ENCODE data around the gene STK4.

STK4 gene

GRCh38 chr20:45109634-45110033 lies 143.3 kb downstream of the STK4 start:
- Histone ChIP-seq H2AFZ (ENCODE audit: low read length, unreplicated experiment) (no peak overlapping the region), H3K36me3 (ENCODE audit: insufficient read depth, low read length) (no peaks in the 10 kb centered on the region), H3K27me3 (ENCODE audit: insufficient read depth, low read length) (no peaks in the 10 kb centered on the region), H3K79me2 (ENCODE audit: control insufficient read depth, insufficient read depth, low read length, unreplicated experiment) (no peaks in the 10 kb centered on the region), H3K4me1 (ENCODE audit: control insufficient read depth, insufficient read depth, low read length, unreplicated experiment) (peaks cover 5% of the 10 kb centered on the region), H3K4me3 (ENCODE audit: low read depth, low read length) (no peak overlapping the region), H3K27ac (ENCODE audit: low read depth, low read length) (no peak overlapping the region)

- no peak overlapping the region for H3K27ac ChIP-seq (ENCODE audit: low read depth, low read length)
- H3K4me1 ChIP-seq (ENCODE audit: control insufficient read depth, insufficient read depth, low read length, unreplicated experiment) = no peaks in the 10 kb centered on the region
- H3K79me2 ChIP-seq (ENCODE audit: control insufficient read depth, insufficient read depth, low read length, unreplicated experiment) = no peaks in the 10 kb centered on the region
- no peaks in the 10 kb centered on the region for H3K36me3 ChIP-seq (ENCODE audit: insufficient read depth, low read length)
- H3K4me3 ChIP-seq (ENCODE audit: low read depth, low read length) = no peak overlapping the region
- H2AFZ ChIP-seq (ENCODE audit: low read length, unreplicated experiment) = no peak overlapping the region
- no peaks in the 10 kb centered on the region for H3K27me3 ChIP-seq (ENCODE audit: insufficient read depth, low read length)
Measured at GRCh38 chr20:45110301-45110700, 144.0 kb downstream of the STK4 start.

- Histone ChIP-seq H3K36me3 (ENCODE audit: insufficient read depth, low read length) (no peaks in the 10 kb centered on the region), H3K79me2 (ENCODE audit: control insufficient read depth, insufficient read depth, low read length, unreplicated experiment) (no peaks in the 10 kb centered on the region), H3K27me3 (ENCODE audit: insufficient read depth, low read length) (no peaks in the 10 kb centered on the region), H2AFZ (ENCODE audit: low read length, unreplicated experiment) (no peak overlapping the region), H3K4me3 (ENCODE audit: low read depth, low read length) (no peak overlapping the region), H3K4me1 (ENCODE audit: control insufficient read depth, insufficient read depth, low read length, unreplicated experiment) (no peaks in the 10 kb centered on the region), H3K27ac (ENCODE audit: low read depth, low read length) (no peak overlapping the region)
Measured at GRCh38 chr20:45111285-45111684, 145.0 kb downstream of the STK4 start.

- no peaks in the 10 kb centered on the region for H3K79me2 ChIP-seq (ENCODE audit: control insufficient read depth, insufficient read depth, low read length, unreplicated experiment)
- H3K27me3 ChIP-seq (ENCODE audit: insufficient read depth, low read length) = no peaks in the 10 kb centered on the region
- H3K4me1 ChIP-seq (ENCODE audit: control insufficient read depth, insufficient read depth, low read length, unreplicated experiment) = no peaks in the 10 kb centered on the region
- H2AFZ ChIP-seq (ENCODE audit: low read length, unreplicated experiment) = no peak overlapping the region
- H3K36me3 ChIP-seq (ENCODE audit: insufficient read depth, low read length) = no peaks in the 10 kb centered on the region
- H3K27ac ChIP-seq (ENCODE audit: low read depth, low read length) = no peak overlapping the region
- no peak overlapping the region for H3K4me3 ChIP-seq (ENCODE audit: low read depth, low read length)
Measured at GRCh38 chr20:45111799-45112471, 145.6 kb downstream of the STK4 start.

- Histone ChIP-seq H3K79me2 (ENCODE audit: control insufficient read depth, insufficient read depth, low read length, unreplicated experiment) (no peaks in the 10 kb centered on the region), H3K27ac (ENCODE audit: low read depth, low read length) (no peak overlapping the region), H3K4me3 (ENCODE audit: low read depth, low read length) (no peak overlapping the region), H3K36me3 (ENCODE audit: insufficient read depth, low read length) (no peaks in the 10 kb centered on the region), H3K27me3 (ENCODE audit: insufficient read depth, low read length) (no peaks in the 10 kb centered on the region), H3K4me1 (ENCODE audit: control insufficient read depth, insufficient read depth, low read length, unreplicated experiment) (no peaks in the 10 kb centered on the region), H2AFZ (ENCODE audit: low read length, unreplicated experiment) (no peak overlapping the region)
Measured at GRCh38 chr20:45112754-45113153, 146.4 kb downstream of the STK4 start.

GRCh38 chr20:45113865-45114264 lies 147.6 kb downstream of the STK4 start:
- no peaks in the 10 kb centered on the region for H3K4me1 ChIP-seq (ENCODE audit: control insufficient read depth, insufficient read depth, low read length, unreplicated experiment)
- H3K27ac ChIP-seq (ENCODE audit: low read depth, low read length) = no peak overlapping the region
- H3K27me3 ChIP-seq (ENCODE audit: insufficient read depth, low read length) = no peaks in the 10 kb centered on the region
- H2AFZ ChIP-seq (ENCODE audit: low read length, unreplicated experiment) = no peak overlapping the region
- no peak overlapping the region for H3K4me3 ChIP-seq (ENCODE audit: low read depth, low read length)
- no peaks in the 10 kb centered on the region for H3K36me3 ChIP-seq (ENCODE audit: insufficient read depth, low read length)
- H3K79me2 ChIP-seq (ENCODE audit: control insufficient read depth, insufficient read depth, low read length, unreplicated experiment) = no peaks in the 10 kb centered on the region

GRCh38 chr20:45114465-45115385 lies 148.4 kb downstream of the STK4 start, which contains the start of gene WFDC5:
WFDC5 (minus strand) TSS chr20:45115174; CDS start chr20:45115083, 91 bp downstream.
- no peak within 1 kb of the TSS for H2AFZ ChIP-seq (ENCODE audit: low read length, unreplicated experiment)
- no peaks in the 10 kb centered on the region for H3K4me1 ChIP-seq (ENCODE audit: control insufficient read depth, insufficient read depth, low read length, unreplicated experiment)
- no peaks in the 10 kb centered on the region for H3K79me2 ChIP-seq (ENCODE audit: control insufficient read depth, insufficient read depth, low read length, unreplicated experiment)
- H3K27me3 ChIP-seq (ENCODE audit: insufficient read depth, low read length) = peaks cover 7% of the 10 kb centered on the region; the same call in 1 of the 2 replicates
- no peak within 1 kb of the TSS for H3K27ac ChIP-seq (ENCODE audit: low read depth, low read length)
- H3K4me3 ChIP-seq (ENCODE audit: low read depth, low read length) = no peak within 1 kb of the TSS
- no peaks in the 10 kb centered on the region for H3K36me3 ChIP-seq (ENCODE audit: insufficient read depth, low read length)

GRCh38 chr20:45115386-45115774 lies 149.1 kb downstream of the STK4 start:
- Histone ChIP-seq H2AFZ (ENCODE audit: low read length, unreplicated experiment) (no peak overlapping the region), H3K27me3 (ENCODE audit: insufficient read depth, low read length) (peaks cover 14% of the 10 kb centered on the region), H3K4me1 (ENCODE audit: control insufficient read depth, insufficient read depth, low read length, unreplicated experiment) (no peaks in the 10 kb centered on the region), H3K36me3 (ENCODE audit: insufficient read depth, low read length) (no peaks in the 10 kb centered on the region), H3K79me2 (ENCODE audit: control insufficient read depth, insufficient read depth, low read length, unreplicated experiment) (no peaks in the 10 kb centered on the region), H3K4me3 (ENCODE audit: low read depth, low read length) (no peak overlapping the region), H3K27ac (ENCODE audit: low read depth, low read length) (no peak overlapping the region)

GRCh38 chr20:45115829-45116228 lies 149.5 kb downstream of the STK4 start:
- Histone ChIP-seq H2AFZ (ENCODE audit: low read length, unreplicated experiment) (no peak overlapping the region), H3K27me3 (ENCODE audit: insufficient read depth, low read length) (peaks cover 18% of the 10 kb centered on the region), H3K4me3 (ENCODE audit: low read depth, low read length) (no peak overlapping the region), H3K27ac (ENCODE audit: low read depth, low read length) (no peak overlapping the region), H3K4me1 (ENCODE audit: control insufficient read depth, insufficient read depth, low read length, unreplicated experiment) (no peaks in the 10 kb centered on the region), H3K36me3 (ENCODE audit: insufficient read depth, low read length) (no peaks in the 10 kb centered on the region), H3K79me2 (ENCODE audit: control insufficient read depth, insufficient read depth, low read length, unreplicated experiment) (no peaks in the 10 kb centered on the region)

- Histone ChIP-seq H3K27me3 (ENCODE audit: insufficient read depth, low read length) (peaks cover 31% of the 10 kb centered on the region), H3K4me3 (ENCODE audit: low read depth, low read length) (no peak overlapping the region), H3K27ac (ENCODE audit: low read depth, low read length) (no peak overlapping the region), H3K4me1 (ENCODE audit: control insufficient read depth, insufficient read depth, low read length, unreplicated experiment) (no peaks in the 10 kb centered on the region), H3K79me2 (ENCODE audit: control insufficient read depth, insufficient read depth, low read length, unreplicated experiment) (no peaks in the 10 kb centered on the region), H2AFZ (ENCODE audit: low read length, unreplicated experiment) (no peak overlapping the region), H3K36me3 (ENCODE audit: insufficient read depth, low read length) (no peaks in the 10 kb centered on the region)
Measured at GRCh38 chr20:45117581-45117980, 151.3 kb downstream of the STK4 start.

- H3K4me3 ChIP-seq (ENCODE audit: low read depth, low read length) = no peak overlapping the region
- H3K4me1 ChIP-seq (ENCODE audit: control insufficient read depth, insufficient read depth, low read length, unreplicated experiment) = no peaks in the 10 kb centered on the region
- H2AFZ ChIP-seq (ENCODE audit: low read length, unreplicated experiment) = no peak overlapping the region
- H3K27ac ChIP-seq (ENCODE audit: low read depth, low read length) = no peak overlapping the region
- H3K27me3 ChIP-seq (ENCODE audit: insufficient read depth, low read length) = peaks cover 34% of the 10 kb centered on the region
- no peaks in the 10 kb centered on the region for H3K36me3 ChIP-seq (ENCODE audit: insufficient read depth, low read length)
- H3K79me2 ChIP-seq (ENCODE audit: control insufficient read depth, insufficient read depth, low read length, unreplicated experiment) = no peaks in the 10 kb centered on the region
Measured at GRCh38 chr20:45118028-45118427, 151.7 kb downstream of the STK4 start.
